NCI-H510A (cell line): ENCODE results near the gene ERAP2.

Experiments
- DNase-seq: peaks from one replicate; lab custom pipeline; 2025; lab: John Stamatoyannopoulos, UW

The ERAP2 gene

DNA sequence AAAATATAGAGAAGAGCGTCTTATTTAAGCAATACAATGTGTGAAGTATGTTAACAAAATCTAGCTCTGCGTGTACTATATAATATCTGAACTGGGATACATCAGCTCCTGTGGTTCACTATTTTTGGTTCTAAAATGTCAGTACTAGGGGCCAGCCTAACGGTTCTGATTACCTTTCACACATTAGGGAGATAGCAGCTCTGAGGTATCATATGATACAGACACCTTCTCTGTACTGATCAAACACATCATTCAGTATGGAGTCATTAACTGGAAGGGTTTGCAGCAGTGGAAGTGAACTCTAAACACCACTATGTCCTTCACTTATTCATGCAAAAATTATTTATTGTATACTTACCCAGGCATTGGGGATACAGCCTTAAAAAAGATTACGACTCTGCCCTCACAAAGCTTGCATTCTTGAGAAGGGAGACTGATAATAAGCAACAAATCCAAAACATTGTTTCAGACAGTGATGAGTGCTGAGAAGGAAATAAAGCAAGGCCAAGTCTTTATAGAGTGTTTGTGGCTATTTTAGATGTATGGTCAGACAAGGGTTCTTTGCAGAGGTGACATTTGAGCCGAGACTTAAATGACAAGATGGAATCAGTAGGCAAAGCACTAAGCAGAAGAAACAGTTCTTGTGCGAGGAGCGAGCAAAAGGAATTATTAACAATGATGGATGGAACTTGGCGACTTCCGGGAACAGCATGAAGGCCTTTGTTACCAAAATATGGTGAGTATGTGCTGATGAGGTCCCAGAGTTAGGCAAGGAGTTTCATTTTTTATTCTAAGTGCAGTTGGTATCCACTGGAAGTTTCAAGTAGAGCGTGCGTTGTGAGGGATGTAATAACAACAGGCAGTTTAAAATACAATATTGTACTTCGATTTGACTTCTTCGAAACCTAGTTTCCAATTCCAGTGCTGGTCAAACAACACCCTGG is 57.7 kb downstream of the ERAP2 start:
- DNase-seq: no peak

DNA sequence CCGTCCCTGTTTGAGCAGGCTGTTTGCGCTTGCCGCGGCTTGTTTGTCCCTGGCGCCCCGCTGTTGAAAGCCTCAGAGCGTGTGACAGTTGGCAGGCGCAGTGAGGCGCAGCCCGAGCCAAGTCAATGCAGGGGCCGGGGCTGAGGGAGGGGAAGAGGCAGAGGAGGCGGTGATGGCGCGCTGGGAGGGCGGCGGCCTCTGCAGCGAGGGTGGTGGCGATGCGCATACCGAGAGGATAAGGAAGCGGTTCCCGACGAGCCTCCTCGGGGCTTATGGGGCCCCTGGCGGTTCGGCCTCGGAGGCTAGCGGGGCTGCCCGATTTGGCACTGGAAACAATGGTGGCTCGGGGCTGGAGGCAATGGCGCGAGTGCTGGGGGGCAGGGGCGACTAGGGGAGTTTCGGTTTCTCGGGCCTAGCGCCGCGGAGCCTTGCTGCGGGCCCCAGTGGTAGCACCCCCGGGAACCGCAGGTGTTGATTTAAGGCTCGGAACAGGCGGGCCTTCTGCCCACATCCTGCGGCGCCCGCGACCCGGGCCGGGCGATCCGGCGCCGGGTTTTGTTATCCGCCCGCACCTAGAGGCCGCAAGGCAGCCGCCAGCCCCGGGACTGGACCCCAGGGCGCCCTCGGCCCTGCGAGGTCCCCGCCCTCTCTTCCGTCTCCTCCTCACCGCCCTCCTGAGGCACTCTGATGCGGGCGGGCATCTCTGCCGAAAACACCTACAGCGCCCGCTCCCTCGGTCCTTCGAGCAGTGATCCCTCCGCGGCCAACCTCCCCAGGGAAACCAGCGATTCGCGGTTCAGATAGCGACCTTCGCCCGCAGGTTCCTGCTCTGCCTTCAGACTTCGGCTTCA is 58.6 kb downstream of the ERAP2 start:
- DNase-seq: peak; percentile 87

DNA sequence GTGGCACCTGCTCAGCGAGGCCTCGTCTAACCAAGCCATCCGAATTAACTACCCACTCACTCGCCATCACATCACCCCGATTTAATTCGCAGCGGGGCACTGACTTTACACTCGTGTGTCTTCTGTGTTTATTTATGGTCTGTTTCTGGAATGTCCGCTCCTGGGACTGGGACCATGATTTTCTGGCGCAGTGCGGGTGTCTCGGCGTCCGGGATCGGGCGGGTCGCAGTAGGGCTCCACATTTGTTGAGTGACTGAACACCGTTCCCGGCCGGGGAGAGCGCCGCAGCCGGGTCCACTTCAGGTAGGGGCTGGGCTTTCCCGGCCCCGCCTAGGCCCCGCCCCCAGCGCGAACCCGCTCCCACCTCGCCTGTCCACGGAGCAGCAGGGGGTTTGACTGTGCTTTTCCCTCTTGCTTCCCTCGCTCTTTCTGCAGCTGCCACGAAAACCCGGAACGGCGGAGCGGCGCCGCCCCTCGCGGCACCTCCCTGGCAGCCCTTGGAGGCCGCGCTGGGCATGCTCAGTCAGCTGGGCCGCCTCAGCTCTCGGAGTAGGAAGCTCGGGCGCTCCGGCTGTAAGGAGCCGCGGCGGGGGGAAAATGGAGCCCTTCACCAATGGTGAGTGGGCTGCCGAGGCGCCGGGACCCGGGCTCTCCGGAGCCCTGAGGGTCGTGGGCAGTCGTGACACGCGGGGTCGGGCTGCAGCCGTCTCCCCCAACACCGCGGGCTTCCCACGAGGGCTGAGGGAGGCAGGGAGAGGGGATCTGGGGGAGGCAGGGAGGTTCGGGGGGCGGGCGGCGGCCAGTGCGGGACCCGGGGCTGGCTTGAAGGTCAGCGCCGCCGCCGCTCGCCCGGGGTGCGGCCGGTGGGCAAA is 59.5 kb downstream of the ERAP2 start, which contains the start of gene LNPEP:
LNPEP (plus strand) TSS at position 522 of the 872 bp plus-strand sequence; CDS start at position 598, 76 bp downstream.
- peak; percentile 88 for DNase-seq

DNA sequence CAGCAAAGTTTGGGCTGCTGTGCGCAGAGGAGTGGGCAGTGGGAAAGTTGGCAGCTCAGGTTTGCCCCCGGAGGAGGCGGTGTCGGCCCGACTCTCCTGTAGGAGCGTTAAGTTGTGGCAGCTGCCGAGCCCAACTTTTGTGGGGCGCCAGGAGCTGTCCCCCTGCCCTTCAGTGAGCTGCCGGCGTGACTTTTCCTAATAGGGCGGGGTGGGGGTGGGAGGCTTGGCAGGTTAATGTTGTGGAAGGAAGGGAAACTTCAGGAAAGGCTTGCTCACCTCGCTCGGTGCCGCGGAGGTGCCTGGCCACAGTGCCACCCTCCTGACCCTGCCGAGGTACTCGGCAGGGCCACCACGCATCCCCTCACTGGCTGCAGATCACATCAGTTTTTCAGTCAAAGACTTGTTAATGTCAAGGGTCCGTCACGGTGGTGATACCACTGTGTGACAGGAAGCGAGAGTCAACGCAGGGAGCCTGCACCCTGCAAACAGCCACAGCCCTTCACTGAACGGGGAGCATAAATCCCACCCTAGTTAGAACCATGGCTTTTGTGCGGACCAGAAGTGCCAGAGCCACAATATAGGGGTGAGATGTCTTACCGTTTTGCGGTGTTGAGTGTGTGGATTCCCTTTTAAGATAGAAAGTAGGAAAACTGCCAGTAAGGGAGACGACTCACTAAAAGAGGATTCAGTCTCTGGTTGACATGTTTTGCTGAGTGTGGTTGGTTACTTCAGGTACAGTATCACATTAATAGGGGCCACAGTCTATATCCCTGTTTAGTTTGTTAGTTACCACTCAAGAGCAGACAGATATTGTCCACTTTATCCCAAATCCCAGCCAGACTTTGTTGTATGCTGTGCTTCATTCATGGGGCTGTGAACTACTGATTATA is 60.4 kb downstream of the ERAP2 start:
- no peak for DNase-seq

DNA sequence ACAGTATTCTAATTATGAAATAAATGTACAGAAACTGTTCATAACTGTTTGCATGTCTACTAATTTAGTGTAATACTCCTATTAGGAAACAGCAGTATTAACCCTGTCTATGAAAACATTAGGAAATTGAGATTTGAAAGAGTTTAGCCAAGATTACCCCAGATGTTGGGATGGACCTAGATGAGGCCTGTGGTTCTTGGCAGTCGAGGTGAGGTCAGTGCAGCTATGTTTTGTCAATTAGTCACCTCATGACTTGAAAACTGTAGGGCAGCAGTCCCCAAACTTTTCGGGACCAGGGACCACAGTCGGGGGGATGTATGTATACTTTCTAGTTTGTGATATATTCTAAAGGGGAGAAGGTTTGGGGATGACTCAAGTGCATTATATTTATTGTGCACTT is 64.3 kb downstream of the ERAP2 start:
- no peak for DNase-seq

DNA sequence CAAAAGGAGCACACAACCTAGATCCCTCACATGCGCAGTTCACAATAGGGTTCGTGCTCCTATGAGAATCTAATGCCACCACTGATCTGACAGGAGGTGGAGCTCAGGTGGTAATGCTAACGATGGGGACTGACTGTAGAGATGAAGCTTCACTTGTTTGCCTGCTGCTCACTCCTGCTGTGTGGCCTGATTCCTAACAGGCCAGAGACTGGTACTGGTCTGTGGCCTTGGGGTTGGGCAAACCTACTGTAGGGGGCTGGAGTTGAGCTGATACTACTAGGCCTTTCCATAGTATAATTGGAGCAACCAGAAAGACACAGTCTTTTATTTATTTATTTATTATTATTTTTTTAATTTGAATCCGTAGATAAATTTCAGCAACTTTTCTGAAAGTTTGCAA is 64.8 kb downstream of the ERAP2 start:
- no peak for DNase-seq

DNA sequence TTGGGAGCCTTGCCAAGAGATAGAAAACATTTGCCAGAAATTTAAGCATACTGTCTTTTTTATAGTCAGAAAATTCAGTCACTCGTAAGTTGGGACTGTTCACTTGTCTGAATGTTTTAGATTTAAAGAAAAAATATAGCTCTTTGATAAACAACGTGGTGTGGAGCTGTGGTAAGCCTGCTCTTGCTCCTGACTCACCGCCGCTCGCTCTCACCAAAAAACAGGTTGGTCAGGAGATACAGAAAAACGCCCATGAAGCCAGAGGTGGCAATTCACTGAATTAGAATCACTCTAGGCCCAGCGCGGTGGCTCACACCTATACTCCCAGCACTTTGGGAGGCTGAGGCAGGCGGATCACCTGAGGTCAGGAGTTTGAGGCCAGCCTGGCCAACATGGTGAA is 65.8 kb downstream of the ERAP2 start:
- no peak for DNase-seq

DNA sequence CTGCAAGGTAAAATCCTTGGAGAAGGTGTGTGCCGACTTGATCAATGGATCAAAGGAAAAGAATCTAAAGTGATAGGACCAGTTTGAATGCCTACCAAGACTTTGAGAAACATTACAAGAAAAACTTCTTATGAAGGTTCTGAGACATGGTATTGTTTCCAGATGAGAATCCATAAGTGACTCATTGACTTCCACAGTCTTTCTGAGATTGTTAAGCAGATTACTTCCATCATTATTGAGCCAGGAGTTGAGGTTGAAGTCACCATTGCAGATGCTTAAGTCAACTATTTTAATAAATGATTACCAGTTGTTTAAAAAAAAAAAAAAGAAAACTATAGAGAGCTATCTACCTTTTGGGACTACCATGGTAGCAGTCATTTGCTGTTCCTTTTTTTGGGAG is 66.6 kb downstream of the ERAP2 start:
- no peak for DNase-seq

DNA sequence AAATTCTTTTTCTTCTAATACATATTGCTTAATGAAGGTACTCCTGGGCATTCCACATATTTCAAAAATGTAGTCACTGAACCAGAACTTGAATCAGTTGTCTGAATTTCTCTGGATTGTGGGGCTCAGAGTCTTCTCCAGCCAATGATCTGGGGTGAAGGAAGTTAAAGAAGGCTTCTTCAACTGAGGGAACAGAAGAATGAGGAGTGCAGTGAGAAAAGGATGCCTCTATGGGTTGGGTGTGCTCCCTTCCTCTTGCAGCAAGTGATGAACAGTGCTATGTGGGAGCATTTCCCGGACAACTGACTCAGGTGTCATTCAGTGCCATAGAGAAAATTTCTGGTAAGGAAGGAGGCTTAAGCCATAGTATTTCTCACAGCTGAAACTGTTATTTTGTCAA is 67.5 kb downstream of the ERAP2 start:
- no peak for DNase-seq

DNA sequence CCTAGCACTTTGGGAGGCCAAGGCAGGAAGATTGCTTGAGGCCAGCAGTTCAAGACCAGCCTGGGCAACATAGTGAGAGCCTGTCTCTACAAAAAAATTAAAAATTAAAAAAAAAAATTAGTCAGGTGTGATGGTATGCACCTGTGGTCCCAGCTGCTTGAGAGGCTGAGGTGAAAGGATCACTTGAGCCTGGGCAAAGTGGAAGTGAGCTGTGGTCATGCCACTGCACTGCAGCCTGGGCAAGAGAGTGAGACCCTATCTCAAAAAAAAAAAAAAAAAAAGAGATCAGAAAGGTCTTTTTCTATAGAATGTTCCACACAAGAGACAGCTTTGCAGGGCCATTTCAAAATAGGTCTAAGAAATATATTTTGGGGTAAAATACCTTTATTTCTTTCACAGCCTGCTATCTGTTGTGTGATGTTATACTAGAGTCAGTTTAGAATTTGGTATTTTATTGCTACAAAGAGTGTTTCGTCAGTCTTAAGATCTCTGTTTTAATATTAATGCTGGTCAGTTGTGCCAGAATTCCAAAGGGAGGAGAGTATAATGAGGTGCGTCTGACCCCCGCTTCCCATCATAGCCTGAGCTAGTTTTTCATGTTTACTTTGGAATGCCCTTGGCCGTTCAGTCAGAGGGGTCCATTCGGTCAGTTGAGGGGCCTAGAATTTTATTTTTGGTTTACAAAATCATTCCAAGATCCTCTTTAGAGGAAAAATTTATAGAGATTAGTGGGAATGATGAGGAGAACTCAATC is 69.0 kb downstream of the ERAP2 start:
- no peak for DNase-seq

DNA sequence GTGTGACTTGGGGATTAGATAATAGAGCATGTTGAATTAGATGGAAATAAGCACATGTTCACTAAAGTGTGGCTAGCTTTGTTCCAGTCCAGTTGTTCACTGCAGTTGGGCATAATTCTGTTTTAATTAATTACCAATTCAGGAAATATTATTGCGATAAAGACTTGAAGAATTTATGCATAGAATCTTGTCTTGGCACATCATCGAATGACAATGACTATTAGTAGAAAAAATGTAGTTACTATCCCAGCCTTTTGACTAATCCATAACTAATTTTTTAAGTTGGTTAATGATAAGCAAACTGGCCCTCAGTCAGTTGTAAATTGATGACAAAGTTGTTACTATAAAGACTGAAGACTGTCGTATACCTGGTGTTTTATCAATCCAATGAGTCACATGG is 70.1 kb downstream of the ERAP2 start:
- DNase-seq: no peak

DNA sequence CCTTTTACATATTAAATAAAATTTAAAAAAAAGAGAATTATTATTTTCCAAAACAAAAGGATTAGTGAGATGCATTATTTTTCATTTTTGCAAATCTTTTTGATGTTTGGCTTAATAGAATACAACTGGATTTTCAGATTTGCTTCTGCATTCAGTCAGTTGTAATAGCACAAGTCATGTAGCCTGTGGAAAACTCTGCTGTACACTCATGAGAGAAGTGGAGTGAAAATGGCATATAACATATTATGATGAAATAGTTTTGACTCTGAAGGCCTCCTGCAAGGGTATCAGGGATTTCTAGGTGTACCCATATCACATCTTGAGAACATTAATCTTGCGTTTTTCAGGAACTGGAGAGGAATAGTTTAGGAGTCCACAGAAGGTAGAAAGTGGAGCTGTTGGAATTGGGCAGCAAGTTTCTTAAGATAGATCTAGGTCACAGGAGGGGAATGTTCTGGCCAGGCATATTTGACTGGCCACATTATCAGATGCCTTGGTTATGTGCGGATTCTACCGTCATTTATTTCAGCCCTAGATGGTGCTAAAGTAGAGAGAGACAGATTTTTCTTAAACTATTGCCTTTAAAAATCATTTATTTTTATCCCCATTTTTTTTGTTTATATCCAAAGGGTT is 75.9 kb downstream of the ERAP2 start:
- DNase-seq: no peak

DNA sequence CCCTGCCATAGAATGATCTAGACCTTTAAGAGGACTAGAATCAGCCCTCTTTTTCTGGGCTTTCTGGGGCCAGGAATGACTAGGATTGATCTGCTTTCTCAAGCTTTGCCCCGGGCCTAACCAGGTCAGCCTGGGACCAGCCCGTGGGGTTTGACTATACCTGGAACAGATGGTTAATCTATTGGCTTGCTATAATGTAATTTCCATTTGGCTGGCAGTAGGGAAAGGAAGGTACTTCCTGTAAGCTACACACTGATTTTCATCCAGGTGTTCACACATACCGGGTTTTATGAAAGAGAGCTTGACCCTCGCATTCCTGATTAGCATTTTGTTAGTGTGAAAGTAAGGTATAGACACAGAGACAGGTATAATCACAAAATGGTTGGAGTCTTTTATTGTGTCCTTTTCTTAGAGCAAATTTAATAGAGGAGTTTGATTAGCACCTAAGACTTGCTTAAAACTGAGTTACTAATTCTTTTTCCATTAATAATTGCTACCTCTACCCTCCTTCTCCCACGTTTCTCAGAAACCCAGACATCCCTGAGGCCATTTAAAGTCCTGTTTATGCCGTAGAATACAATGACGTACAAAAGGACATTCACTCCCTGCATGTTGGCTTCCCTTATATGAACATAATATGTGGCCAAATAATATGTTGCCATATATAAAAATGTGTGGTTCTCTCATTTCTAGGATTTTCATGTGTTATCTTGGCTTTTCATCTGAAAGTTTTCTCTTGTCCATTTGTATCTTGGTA is 76.9 kb downstream of the ERAP2 start:
- no peak for DNase-seq

DNA sequence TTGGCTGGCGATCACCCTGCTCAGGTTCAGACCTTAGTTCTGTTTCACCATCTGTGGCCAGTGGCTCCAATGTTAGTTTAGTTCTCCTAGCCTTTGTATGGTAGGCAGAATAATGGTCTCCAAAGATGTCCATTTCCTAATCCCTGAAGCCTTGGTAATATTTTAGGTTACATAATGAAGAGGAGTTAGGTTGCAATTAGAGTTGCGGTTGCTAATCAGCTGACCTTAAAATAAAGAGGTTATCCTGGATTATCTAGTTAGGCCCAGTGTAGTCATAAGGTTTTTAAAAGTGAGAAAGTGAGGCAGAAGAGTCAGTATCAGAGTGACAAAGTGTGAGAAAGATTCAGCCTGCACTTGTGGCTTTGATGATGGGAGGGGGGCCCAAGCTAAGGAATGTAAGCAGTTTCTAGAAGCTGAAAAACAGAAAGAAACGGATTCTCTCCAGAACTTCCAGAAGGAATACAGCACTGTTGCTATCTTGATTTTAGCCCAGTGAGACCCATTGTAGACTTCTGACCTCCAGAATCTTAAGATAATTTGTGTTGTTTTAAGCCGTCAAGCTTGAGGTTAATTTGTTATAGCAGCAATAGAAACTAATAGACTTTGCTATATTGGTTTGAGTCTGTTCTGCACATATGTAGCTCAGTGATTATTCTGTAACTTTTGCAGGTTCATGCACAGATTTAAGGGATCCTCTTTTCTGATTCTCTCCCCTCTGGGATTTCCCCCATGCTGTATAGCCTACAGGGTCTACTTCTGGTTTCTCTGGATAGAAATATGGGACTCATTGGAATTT is 81.2 kb downstream of the ERAP2 start:
- no peak for DNase-seq

DNA sequence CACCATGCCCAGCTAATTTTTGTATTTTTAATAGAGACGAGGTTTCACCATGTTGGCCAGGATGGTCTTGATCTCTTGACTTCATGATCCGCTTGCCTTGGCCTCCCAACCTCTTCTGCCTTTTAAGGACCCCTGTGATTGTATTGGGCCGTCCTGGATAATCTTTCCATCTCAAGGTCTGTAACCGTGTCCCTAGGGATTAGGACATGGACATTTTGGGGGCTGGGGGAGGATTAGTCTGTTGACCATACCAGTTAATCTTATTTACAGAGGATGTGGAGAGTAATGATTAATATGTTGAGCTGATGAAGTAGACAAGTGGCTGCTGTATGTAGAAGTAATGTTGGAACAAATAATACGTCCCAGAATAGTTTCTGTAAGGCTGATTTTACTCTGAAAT is 82.7 kb downstream of the ERAP2 start:
- no peak for DNase-seq

DNA sequence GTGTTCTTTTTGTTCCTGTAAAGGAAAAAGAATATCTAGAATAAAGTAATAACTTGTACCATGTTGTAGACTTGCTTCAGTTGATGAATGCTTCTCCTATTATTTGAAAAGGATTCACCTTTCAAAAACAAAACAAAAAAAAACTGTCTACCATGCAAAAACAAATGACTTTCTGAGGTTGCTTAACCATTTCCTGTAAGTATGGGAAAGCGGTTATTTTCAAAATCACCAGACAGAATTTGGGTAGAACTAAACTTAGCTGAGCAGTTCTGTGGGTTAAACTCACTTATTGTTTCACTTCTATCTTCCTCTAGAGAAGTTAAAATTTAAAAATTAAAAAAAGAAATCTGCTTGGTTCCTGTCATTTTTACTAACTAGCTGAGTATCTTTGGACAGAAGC is 84.8 kb downstream of the ERAP2 start:
- no peak for DNase-seq

DNA sequence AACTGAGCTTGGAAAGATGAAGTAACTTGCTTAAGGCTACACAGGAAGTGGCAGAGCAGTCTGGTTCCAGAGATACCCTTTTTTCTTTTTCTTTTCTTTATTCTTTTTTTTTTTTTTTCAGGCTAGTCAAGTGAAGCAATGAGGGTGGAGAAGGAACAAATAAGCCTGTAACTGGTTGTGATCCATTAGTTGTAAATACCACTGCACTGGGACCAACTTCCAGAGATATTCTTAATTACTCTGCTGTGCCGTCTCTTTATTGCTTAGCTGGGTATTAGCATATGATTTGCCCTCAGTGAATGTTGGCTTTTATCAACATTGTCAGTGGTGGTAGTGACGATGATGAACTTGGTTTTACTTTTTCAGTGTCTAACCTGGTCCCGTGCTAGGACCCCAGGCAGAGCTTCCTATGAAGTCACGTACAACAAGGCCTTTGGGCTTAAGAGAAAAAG is 86.3 kb downstream of the ERAP2 start:
- no peak for DNase-seq

DNA sequence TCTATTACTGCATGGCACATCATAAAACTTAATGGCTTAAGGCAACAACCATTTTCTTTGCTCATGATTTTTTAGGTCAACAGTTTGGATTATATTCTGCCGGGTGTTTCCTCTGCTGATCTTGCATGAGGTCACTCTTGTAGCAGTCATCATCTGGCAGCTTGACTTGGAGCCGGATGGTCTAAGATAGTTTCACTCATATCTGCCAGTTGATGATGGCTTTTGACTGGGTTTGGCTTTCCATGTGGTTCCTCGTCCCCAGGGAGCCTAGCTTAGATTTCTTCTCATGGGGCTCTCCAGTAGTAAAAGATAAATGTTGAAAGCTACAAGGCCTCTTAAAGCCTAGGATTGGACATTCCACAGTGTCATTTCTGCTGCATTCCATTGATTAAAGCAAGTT is 87.0 kb downstream of the ERAP2 start:
- no peak for DNase-seq
